HG03558 (cell line): ENCODE data around the gene PAQR6.

Experiments used
- ATAC-seq: cut with Tn5 transposase; IDR thresholded peaks from one replicate; pipeline ENCODE4 v1.9.1; 2021; ENCODE audit warnings: moderate number of reproducible peaks; ENCODE audit not compliant: unreplicated experiment; ENCODE audit errors: extremely low read depth

Gene PAQR6

DNA sequence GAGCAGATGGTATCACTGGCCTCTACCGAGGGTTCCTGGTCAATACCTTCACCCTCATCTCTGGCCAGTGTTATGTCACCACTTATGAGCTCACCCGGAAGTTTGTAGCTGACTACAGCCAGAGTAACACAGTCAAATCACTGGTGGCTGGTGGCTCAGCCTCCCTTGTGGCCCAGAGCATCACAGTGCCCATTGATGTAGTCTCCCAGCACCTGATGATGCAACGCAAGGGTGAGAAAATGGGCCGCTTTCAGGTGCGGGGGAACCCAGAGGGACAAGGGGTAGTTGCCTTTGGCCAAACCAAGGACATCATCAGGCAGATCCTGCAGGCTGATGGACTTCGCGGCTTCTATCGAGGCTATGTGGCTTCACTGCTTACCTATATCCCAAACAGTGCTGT, 47.8 kb downstream of the PAQR6 start:
- no peak for ATAC-seq

DNA sequence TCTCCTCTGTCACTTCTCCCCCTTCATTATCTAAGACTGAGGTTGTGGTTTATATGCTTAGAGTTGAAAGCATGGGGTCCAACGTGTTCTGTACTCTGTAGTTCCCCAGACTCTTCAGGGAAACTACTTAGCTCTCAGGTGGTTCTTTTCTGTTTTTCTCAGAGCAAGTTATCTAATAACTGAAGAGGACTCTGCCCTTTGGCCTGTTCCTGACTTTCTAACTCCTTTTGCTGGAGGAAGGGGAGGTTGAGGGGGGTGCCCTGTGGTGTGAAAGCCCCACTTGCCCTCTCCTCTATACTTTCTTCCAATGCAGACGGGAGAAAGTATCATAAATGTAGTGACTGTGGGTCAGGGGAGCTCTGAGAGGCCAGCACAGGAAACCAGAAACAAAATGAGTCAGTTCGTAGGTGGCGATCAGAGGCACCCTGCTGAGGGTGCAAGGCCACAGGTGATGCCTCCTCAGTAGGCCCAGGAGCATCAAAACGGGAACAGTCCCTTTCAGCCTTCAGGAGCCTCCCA, 49.0 kb downstream of the PAQR6 start:
- ATAC-seq, result no peak

DNA sequence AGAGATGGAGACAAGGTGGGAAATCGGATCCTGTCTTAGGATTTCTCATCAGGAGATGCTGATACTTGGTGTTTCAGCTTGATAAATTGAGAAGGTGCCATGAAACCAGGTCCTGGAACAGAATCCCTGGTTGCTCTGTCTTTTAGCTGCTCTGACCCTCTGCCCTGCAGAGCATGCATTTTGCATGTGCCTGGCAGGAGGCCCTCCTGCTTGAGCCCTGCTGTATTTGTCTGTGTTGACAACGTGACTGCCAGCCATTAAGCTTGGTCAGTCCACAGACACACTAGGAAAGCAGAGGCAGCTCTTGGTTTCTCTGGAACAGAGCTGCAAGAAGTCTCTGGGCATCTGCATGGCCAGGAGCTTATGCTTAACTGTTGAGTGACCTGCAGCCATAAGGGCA, 51.4 kb downstream of the PAQR6 start:
- no peak for ATAC-seq

DNA sequence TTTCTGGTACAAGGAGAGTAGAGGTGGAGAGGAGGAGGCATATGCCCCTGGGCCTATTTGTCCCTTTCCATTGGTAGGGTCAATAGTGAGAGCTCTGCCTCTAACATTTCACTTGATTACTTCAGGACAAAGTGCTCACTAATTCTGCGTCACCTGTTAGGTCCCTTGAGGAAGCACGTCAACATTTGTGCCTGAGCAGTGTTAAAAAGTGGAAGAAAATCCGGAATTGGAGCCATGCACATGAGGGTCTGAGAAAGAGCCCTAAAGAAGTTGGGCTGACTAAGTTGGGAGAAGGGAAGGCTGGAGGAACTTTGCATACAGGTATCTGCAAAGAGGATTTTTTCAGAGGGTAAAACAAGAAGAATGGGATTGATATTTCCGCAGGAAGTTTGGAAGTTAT, 52.0 kb downstream of the PAQR6 start:
- no peak for ATAC-seq

DNA sequence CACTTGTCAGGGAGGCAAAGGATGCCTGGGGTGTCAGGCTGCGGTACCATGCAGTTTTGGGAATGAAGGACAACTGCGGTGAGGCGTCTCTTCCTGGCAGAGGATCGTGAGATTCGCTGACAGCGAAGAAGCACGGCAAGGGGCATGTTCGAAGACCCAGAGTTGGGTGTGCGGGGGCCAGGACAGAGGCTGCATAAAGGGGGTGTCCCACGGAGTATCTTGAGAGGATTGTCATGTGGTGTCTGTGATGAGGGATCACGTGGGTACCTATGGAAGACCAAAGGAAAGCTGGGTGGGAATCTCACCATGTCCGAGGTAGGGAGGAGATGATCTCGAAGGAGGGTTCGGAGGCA, 53.6 kb downstream of the PAQR6 start:
- ATAC-seq, result no peak

DNA sequence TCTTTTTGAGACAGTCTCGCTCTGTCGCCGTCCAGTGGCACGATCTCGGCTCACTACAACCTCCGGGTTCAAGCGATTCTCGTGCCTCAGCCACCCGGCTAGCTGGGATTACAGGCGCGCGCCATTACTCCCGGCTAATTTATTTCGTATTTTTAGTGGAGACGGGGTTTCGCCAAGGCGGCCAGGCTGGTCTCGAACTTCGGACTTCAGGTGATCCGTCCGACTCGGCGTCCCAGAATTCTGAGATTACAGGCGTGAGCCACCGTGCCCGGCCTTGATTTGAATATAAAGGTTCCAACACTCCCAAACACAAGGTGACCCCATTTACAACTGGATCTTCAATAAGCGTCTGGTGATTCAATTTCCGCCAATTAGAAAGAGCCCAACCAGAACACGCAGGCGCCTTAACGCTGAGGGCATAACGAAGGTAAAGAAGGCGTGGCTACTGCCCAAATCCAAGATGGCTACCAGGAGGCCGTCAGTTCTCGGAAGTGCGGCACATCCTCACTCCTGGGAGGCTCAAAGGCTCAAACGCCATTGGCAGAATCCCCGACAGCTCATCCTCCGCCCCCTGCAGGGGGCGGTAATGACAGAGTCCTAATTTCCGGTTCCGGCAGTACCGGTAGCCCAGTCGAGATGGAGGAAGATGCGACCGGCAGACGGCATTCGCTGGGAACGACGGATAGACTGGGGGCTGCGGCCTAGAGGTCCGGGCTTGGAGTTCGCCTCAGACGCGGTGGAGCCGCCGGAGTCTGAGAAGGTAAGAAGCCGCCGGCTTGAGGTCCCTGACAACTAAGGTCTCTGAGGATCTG, 54.2 kb downstream of the PAQR6 start, which contains the start of gene SLC25A44:
TSS of gene SLC25A44 (plus strand) at position 617 of the 812 bp plus-strand sequence. CDS start 5,744 bp downstream, outside the sequence.
- peak; percentile 86 for ATAC-seq
